Prostate gland (tissue), 2 donors: ENCODE results near the gene TBC1D22A. TPM values are rescaled to one million over a fixed set of nuclear protein-coding genes. Genes with fewer than 3 reads are reported as not detected.

Experiments
- DNase-seq: peaks from one replicate; pipeline ENCODE4 v3.0.0-alpha.2; 2019; ENCODE audit warnings: low spot score
- H3K27ac ChIP-seq, 2 donors: fragments of 200-600 bp; sonication (generic); 2 replicates each; pipeline ENCODE4 v1.5.1; 2017 to 2019
- H3K27me3 ChIP-seq: fragments of 200-600 bp; sonication (generic); replicated peaks from 2 replicates; pipeline ENCODE4 v1.5.1; 2019; ENCODE audit not compliant: insufficient read depth
- H3K36me3 ChIP-seq, 2 donors: fragments of 200-600 bp; sonication (generic); 1 replicate in 1 of 2; 2 replicates in 1 of 2; pipeline versions ENCODE4 v1.5.1 to v1.8.1; 2017 to 2019
- H3K4me1 ChIP-seq: fragments of 200-600 bp; sonication (generic); replicated peaks from 2 replicates; pipeline ENCODE4 v1.5.1; 2019
- H3K4me3 ChIP-seq, 2 donors: fragments of 200-600 bp; sonication (generic); 2 replicates each; pipeline ENCODE4 v1.5.1; 2017 to 2019
- H3K9me3 ChIP-seq: fragments of 200-600 bp; sonication (generic); 2 replicates; pipeline ENCODE4 v1.5.1; 2017
- CTCF ChIP-seq, 4 experiments: fragments of 200-600 bp in 2 of 4; fragments of 450-650 bp in 2 of 4; sonication (generic) in 2 of 4; IDR thresholded peaks; 1 replicate in 3 of 4; 2 replicates in 1 of 4; pipeline ENCODE4 v1.5.1; 2016 to 2019; ENCODE audit warnings: antibody characterized with exemption in 4 of 4, mild to moderate bottlenecking in 2 of 4, moderate library complexity in 2 of 4
- POLR2A ChIP-seq: fragments of 450-650 bp; IDR thresholded peaks from one replicate; pipeline ENCODE4 v1.6.1; 2016; ENCODE audit warnings: antibody characterized with exemption, mild to moderate bottlenecking
- POLR2AphosphoS5 ChIP-seq: sonication (generic); formaldehyde crosslinking; IDR thresholded peaks from one replicate; pipeline ENCODE4 v1.6.1; 2017; ENCODE audit warnings: antibody characterized with exemption
- WGBS: methylation state at CpG from one replicate; pipeline ENCODE4 v1.1.5; 2018; 5-methylcytosine and 5-hydroxymethylcytosine counted together
- intact Hi-C: fragments of 100-400 bp; cut with DNase I; formaldehyde crosslinking; loops from one replicate; pipeline ENCODE4 v1.14.2; 2022
- total RNA-seq, 2 donors: library from RNA; depleted of rRNA; stranded (reverse); fragments of >200 nt; gene quantifications; one replicate each; pipeline ENCODE4 v1.1.0, GENCODE V29; 2016

The TBC1D22A gene
- total RNA-seq, 2 donors from 2014 or later = 16.0 to 30.7 TPM

GRCh38 chr22:46865052-46865434 is 102.6 kb downstream of the TBC1D22A start:
- DNase-seq = no peak
- 98% methylated on average over 3 of the region's 3 CpGs for WGBS
- Histone ChIP-seq H3K4me3 (no peak overlapping the region), H3K36me3 (no peaks in the 10 kb centered on the region), H3K27ac (no peak overlapping the region), H3K4me1 (peaks cover 8% of the 10 kb centered on the region), H3K27me3 (no peaks in the 10 kb centered on the region), H3K9me3 (no peaks in the 10 kb centered on the region)
- intact Hi-C loops = no loop called here
- TF ChIP-seq POLR2AphosphoS5 (no peak), POLR2A (no peak), CTCF (IDR thresholded peaks at IDR 0.05) (no peak)

- WGBS = 97% methylated on average over 7 of the region's 7 CpGs
Observed at GRCh38 chr22:46865642-46866041, 103.2 kb downstream of the TBC1D22A start.

GRCh38 chr22:46866591-46866990 is 104.1 kb downstream of the TBC1D22A start:
- no peak overlapping the region for H3K4me3 ChIP-seq
- no peak for DNase-seq
- 95% methylated on average over 8 of the region's 8 CpGs for WGBS
- intact Hi-C loops = no loop called here
- H3K4me1 ChIP-seq = peaks cover 8% of the 10 kb centered on the region
- H3K36me3 ChIP-seq = no peaks in the 10 kb centered on the region
- no peak overlapping the region for H3K27ac ChIP-seq
- TF ChIP-seq CTCF (IDR thresholded peaks at IDR 0.05) (no peak), POLR2A (no peak), POLR2AphosphoS5 (no peak)
- no peaks in the 10 kb centered on the region for H3K27me3 ChIP-seq
- no peaks in the 10 kb centered on the region for H3K9me3 ChIP-seq

More at GRCh38 chr22:46865642-46866041, 103.2 kb downstream of the TBC1D22A start:
- DNase-seq = no peak
- no peak for TF ChIP-seq CTCF (IDR thresholded peaks at IDR 0.05)
- no peak for TF ChIP-seq POLR2A
- no peak for TF ChIP-seq POLR2AphosphoS5
- Histone ChIP-seq H3K4me1 (peaks cover 8% of the 10 kb centered on the region), H3K36me3 (no peaks in the 10 kb centered on the region), H3K27me3 (no peaks in the 10 kb centered on the region), H3K27ac (no peak overlapping the region), H3K9me3 (no peaks in the 10 kb centered on the region), H3K4me3 (no peak overlapping the region)
- intact Hi-C loops = no loop called here

DNA sequence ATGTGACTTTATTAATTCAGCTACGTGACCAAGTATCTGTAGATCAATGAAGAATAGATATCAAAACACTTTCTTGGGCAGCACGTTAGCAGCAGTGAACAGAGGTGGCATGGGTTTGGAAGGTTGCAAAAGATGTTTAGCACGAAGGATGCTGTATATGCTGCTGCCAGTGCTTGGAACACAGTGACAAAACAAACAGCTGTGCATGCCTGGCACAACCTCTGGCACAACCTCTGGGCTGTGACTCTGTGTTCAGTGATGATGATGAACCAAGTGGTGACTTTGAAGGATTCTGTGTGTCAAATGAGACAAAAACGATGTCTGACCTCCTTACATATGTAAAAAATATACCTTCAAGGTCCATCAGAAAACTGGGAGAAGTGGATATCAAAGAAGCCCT is 104.7 kb downstream of the TBC1D22A start:
- WGBS = 95% methylated on average over 4 of the region's 4 CpGs
- intact Hi-C loops = no loop called here
- DNase-seq = no peak
- TF ChIP-seq CTCF (IDR thresholded peaks at IDR 0.05) (no peak), POLR2AphosphoS5 (no peak), POLR2A (no peak)
- H3K27me3 ChIP-seq = no peaks in the 10 kb centered on the region
- H3K27ac ChIP-seq = no peak overlapping the region
- no peaks in the 10 kb centered on the region for H3K9me3 ChIP-seq
- no peak overlapping the region for H3K4me3 ChIP-seq
- H3K36me3 ChIP-seq = no peaks in the 10 kb centered on the region
- H3K4me1 ChIP-seq = peaks cover 8% of the 10 kb centered on the region

DNA sequence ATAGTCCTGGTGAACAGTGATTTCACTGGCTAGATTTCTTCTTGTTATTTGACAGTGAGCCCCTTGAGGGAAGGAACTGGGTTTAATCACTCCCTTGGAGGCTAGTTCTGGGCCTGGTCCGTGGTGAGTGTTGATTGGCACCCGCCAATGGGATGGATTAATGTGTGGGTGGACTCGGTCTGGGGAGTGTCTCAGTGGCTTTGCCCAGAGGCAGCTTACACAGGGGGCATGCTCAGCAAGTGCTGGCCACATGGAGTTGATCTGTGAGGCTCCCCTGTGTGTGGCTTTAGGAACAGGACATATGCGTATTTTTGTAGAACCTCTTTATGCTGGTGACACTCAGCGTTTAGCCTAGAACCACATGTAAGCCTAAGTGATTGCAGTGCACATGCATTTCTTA is 106.9 kb downstream of the TBC1D22A start:
- intact Hi-C loops = no loop called here

More for the DNA sequence above, 106.9 kb downstream of the TBC1D22A start:
- Histone ChIP-seq H3K27me3 (no peaks in the 10 kb centered on the region), H3K9me3 (no peaks in the 10 kb centered on the region), H3K4me1 (peaks cover 8% of the 10 kb centered on the region), H3K4me3 (no peak overlapping the region), H3K27ac (no peak overlapping the region), H3K36me3 (no peaks in the 10 kb centered on the region)
- TF ChIP-seq CTCF (IDR thresholded peaks at IDR 0.05) = no peak
- no peak for TF ChIP-seq POLR2A
- TF ChIP-seq POLR2AphosphoS5 = no peak
- no peak for DNase-seq
- 91% methylated on average over 5 of the region's 5 CpGs for whole genome bisulfite sequencing
